Pulmonary artery endothelial cell (primary cell): ENCODE measurements around the gene ANKRD55. TPM values are rescaled to one million over a fixed set of nuclear protein-coding genes. Genes with fewer than 3 reads are reported as not detected.

ENCODE experiments used
- DNase-seq: peaks from one replicate; pipeline ENCODE4 v3.0.0-alpha.2; 2011; ENCODE audit warnings: low read depth, low spot score
- total RNA-seq: library from RNA; depleted of rRNA; stranded (reverse); fragments of >200 nt; gene quantifications from 2 replicates; pipeline ENCODE4 v1.2.3, GENCODE V29; 2014

Gene ANKRD55
- total RNA-seq, 1 donor from 2014 or later = 0.33 TPM

DNA sequence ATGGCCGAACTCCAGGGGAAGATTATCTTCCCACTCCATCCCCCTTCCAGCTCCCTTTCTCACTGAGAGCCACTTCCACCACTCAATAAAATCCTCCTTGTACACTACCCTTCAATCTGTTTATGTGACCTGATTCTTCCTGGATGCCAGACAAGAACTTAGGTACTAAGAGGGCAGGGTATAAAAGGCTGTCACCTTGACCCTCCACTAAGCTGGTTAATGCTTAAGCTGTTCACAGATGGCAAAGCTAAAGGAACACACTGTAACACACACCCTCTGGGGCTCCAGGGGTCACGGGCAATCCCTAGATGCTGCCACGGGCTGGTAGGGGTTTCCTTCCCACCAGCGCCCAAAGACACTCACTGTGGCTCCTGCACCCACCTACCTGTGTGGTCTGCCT is 179.8 kb downstream of the ANKRD55 start:
- DNase-seq = no peak

- no peak for DNase-seq
Measured at GRCh38 chr5:56052735-56053134, 180.4 kb downstream of the ANKRD55 start.

GRCh38 chr5:56050551-56051255 is 182.4 kb downstream of the ANKRD55 start:
- DNase-seq = peak; percentile 63

Other genes starting within 250 kb of the ANKRD55 start
- gene IL6ST, start 238.4 kb downstream of the ANKRD55 start, total RNA-seq = 373 and 796 TPM in 2 replicates